Activated CD8-positive, alpha-beta memory T cell treated with anti-CD3 and anti-CD28 coated beads, Interleukin-2, amount 50 U/mL, for 24 hours (primary cell): ENCODE data around the gene PUS3.
"Not testable (repeated sequence)": the region's sequence is repeated elsewhere in the genome, so short reads cannot be mapped to it uniquely, and the experiment has no call there.

Source experiments
- DNase-seq: peaks from one replicate; pipeline ENCODE4 v3.0.0-alpha.2; 2020; ENCODE audit errors: extremely low read depth

The PUS3 gene

GRCh38 chr11:125921042-125921441 lies 18.0 kb upstream of the PUS3 start:
- DNase-seq: no peak

- DNase-seq: no peak
These were observed 15.3 kb upstream of the PUS3 start for GRCh38 chr11:125918140-125918840.

GRCh38 chr11:125916683-125917347 lies 13.8 kb upstream of the PUS3 start:
- DNase-seq: no peak

GRCh38 chr11:125914601-125915000 lies 11.6 kb upstream of the PUS3 start:
- not testable (repeated sequence) for DNase-seq

GRCh38 chr11:125910226-125910849 lies 7.3 kb upstream of the PUS3 start:
- no peak for DNase-seq

GRCh38 chr11:125904678-125905077 lies 1.7 kb upstream of the PUS3 start:
- DNase-seq: no peak

GRCh38 chr11:125903711-125904659 lies 979 bp upstream of the PUS3 start, which contains the start of gene DDX25:
Gene DDX25, plus strand, starts transcription at chr11:125904508. Its CDS starts 10 bp downstream, at chr11:125904518.
- no peak for DNase-seq

- no peak for DNase-seq
These were observed 604 bp downstream of the PUS3 start for GRCh38 chr11:125902277-125902926.

- no peak for DNase-seq
These were observed 1.1 kb downstream of the PUS3 start for GRCh38 chr11:125901872-125902271.

GRCh38 chr11:125892994-125893393 lies 10.0 kb downstream of the PUS3 start:
- no peak for DNase-seq

GRCh38 chr11:125892071-125892470 lies 10.9 kb downstream of the PUS3 start:
- no peak for DNase-seq

- no peak for DNase-seq
These were observed 12.4 kb downstream of the PUS3 start for GRCh38 chr11:125890447-125891100.

GRCh38 chr11:125887373-125888324 lies 15.4 kb downstream of the PUS3 start, which contains the start of gene HYLS1:
Gene HYLS1, plus strand, starts transcription at chr11:125887668. Its CDS starts 11,701 bp downstream, at chr11:125899369.
- DNase-seq: peak; percentile 92

- no peak for DNase-seq
These were observed 16.0 kb downstream of the PUS3 start for GRCh38 chr11:125886997-125887372.

GRCh38 chr11:125883375-125883774 lies 19.6 kb downstream of the PUS3 start:
- DNase-seq: no peak

- no peak for DNase-seq
These were observed 21.7 kb downstream of the PUS3 start for GRCh38 chr11:125881291-125881690.

GRCh38 chr11:125874556-125875124 lies 28.4 kb downstream of the PUS3 start:
- DNase-seq: peak; percentile 5

- DNase-seq: no peak
These were observed 29.0 kb downstream of the PUS3 start for GRCh38 chr11:125873881-125874555.

GRCh38 chr11:125872138-125872491 lies 30.9 kb downstream of the PUS3 start:
- no peak for DNase-seq
